ENCODE results near the gene PRDM4. TPM values are rescaled to one million over a fixed set of nuclear protein-coding genes. Genes with fewer than 3 reads are reported as not detected.

Gene PRDM4
- total RNA-seq, 2 donors from 2014 or later, result 22.8 to 34.3 TPM

DNA sequence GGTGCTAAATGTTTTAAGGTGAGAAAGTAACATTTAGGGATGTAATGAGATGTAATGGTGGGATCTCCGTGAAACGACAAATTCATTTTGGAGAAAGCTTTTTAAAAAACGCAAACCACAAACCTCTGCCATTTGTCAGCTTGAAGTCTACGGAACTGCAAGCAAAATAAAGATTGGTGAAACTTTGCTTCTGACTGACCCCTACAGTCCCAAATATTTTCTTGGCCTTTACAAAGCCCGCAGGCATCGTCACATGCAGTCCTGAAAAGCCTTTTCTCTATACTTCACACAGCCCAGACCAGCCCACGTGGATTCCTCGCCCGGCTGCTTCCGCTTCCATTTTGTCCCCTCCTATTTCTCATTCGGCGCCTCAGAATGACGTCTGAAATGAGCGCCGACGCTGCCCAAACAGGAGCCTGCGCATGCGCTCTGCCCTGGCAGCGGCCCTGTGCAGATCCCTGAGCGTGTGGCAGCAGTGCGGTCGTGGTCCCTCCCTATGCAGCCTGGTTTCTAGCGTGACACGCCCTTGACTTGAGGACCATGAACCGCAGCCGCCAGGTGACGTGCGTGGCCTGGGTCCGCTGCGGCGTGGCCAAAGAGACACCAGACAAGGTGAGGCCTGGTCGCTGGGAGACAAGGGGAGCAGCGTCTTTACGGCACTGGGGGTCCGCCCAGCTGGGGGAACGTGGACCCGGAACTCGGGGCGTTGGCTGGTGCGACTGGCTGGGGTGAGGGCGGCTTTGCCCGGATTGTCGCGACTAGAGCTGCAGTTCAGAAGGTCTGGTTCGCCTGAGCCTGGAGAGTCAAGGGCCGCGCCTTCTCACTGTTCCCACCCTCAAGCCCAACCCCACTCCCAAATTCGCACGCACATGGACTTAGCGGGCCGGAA lies 75.3 kb downstream of the PRDM4 start, which contains the start of gene PWP1:
Gene PWP1 (plus strand): TSS at position 440 of the 889 bp plus-strand sequence. CDS start 101 bp downstream, at position 541.
- H3K27ac ChIP-seq, result peak within 1 kb of the TSS; percentile 7 to 86 (median 68)

GRCh38 chr12:107684990-107685359 lies 76.0 kb downstream of the PRDM4 start:
- DNase-seq (peak in 3 of 4 donors; percentile 22 to 36 (median 34)), ATAC-seq (peak; percentile 49)
- WGBS, 2 donors, result 2 to 4% methylated on average over 7 to 9 of the region's 9 CpGs
- Histone ChIP-seq H3K4me1 (peaks cover 16% of the 10 kb centered on the region), H3K27me3 (no peaks in the 10 kb centered on the region), H3K36me3 (replicated peaks in 1 of 2; ENCODE audit: insufficient read depth in 1 of 2, low read depth in 2 of 2) (peaks cover 3 to 9% of the 10 kb centered on the region in 2 donors), H3K9me3 (no peaks in the 10 kb centered on the region), H3K27ac (peak overlapping the region in 3 of 4 donors; percentile 55 to 86 (median 82)), H3K4me3 (no peak overlapping the region)
- TF ChIP-seq CTCF (IDR thresholded peaks at IDR 0.05) (no peak), POLR2A (IDR thresholded peaks at IDR 0.05) (no peak)
- intact Hi-C loops (cut with DNase I), result no loop called here

More for the DNA sequence above, 75.3 kb downstream of the PRDM4 start, which contains the start of gene PWP1:
- peak within 1 kb of the TSS; percentile 68 to 73 for H3K4me3 ChIP-seq
- no peaks in the 10 kb centered on the region for H3K27me3 ChIP-seq
- intact Hi-C loops (cut with DNase I), result no loop called here
- WGBS, 2 donors, result 0% methylated on average over 21 to 51 of the region's 51 CpGs
- DNase-seq, result peak; percentile 95 to 97 (median 96)
- H3K9me3 ChIP-seq, result no peaks in the 10 kb centered on the region
- TF ChIP-seq POLR2A (IDR thresholded peaks at IDR 0.05), result peak; percentile 58 to 93 (median 87)
- peak in 1 of 7 experiments; percentile 7 for TF ChIP-seq CTCF (IDR thresholded peaks at IDR 0.05)
- peak; percentile 96 for ATAC-seq
- H3K4me1 ChIP-seq, result peaks cover 16% of the 10 kb centered on the region
- peaks cover 5 to 12% of the 10 kb centered on the region in 2 donors for H3K36me3 ChIP-seq (replicated peaks in 1 of 2; ENCODE audit: insufficient read depth in 1 of 2, low read depth in 2 of 2)

GRCh38 chr12:107684029-107684795 lies 76.7 kb downstream of the PRDM4 start:
- TF ChIP-seq CTCF (IDR thresholded peaks at IDR 0.05) (no peak), POLR2A (IDR thresholded peaks at IDR 0.05) (no peak)
- 63 to 76% methylated on average over 3 of the region's 3 CpGs for WGBS, 2 donors
- Histone ChIP-seq H3K4me3 (no peak overlapping the region), H3K27ac (no peak overlapping the region), H3K36me3 (replicated peaks in 1 of 2; ENCODE audit: insufficient read depth in 1 of 2, low read depth in 2 of 2) (peaks cover 0 to 8% of the 10 kb centered on the region in 2 donors), H3K27me3 (no peaks in the 10 kb centered on the region), H3K4me1 (peaks cover 16% of the 10 kb centered on the region), H3K9me3 (no peaks in the 10 kb centered on the region)
- DNase-seq (no peak), ATAC-seq (no peak)
- intact Hi-C loops (cut with DNase I), result no loop called here

Other genes with a start within 250 kb of the PRDM4 start
- gene PWP1, start 75.3 kb downstream of the PRDM4 start, total RNA-seq, result 10 to 100 TPM; 48.8 to 97.9 TPM
- gene ASCL4, start 13.6 kb upstream of the PRDM4 start, total RNA-seq, result not detected